Measurements from ENCODE around the gene TM2D1. TPM values are rescaled to one million over a fixed set of nuclear protein-coding genes. Genes with fewer than 3 reads are reported as not detected.
"Not testable (repeated sequence)": the region's sequence is repeated elsewhere in the genome, so short reads cannot be mapped to it uniquely, and the experiment has no call there.

TM2D1 gene
- 51.3 TPM for total RNA-seq

DNA sequence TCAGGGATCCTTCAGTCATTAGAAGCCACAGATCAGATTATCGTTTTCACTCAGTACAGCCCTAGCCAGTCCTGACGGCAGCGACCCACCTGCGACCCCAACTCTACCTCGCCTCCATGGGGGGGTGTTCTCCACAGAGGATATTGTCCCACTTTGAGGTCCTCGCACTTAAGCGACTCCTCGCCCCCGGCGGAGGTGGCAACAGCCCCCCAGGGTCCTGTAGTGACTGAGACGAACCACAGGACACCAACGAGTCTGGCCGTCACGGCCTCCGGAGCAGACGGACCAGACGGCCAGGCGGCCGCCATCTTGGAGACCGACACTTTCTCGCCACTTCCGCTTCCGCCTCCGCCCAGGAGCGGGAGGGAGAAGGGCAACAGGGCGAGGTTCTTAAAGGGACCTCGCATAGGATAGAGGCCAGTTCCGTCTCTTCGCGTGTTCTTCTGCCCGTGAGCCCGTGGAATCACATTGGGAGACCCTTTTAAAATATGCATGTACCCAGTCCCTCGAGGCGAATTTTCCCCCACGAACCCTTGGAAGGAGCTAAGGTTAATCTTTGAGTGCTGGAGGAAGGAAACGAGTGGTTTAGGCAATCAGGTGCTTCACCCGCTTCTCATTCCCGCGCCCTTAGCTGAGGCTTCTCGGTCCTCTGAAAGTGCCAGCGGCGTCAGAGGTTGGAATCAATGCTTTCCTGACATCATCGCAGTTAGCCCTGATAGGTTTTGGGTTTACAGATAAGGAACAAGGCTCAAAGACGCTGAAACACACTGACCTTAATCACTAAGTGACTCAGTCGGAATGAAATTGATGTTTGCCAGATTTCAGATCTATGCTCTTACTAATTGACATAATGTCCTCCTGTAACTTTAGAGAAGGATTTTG lies at the start of gene TM2D1:
Gene TM2D1, minus strand, starts transcription at position 329 of the 882 bp plus-strand sequence. Its CDS starts 21 bp downstream, at position 308.
- DNase-seq: peak; percentile 89

DNA sequence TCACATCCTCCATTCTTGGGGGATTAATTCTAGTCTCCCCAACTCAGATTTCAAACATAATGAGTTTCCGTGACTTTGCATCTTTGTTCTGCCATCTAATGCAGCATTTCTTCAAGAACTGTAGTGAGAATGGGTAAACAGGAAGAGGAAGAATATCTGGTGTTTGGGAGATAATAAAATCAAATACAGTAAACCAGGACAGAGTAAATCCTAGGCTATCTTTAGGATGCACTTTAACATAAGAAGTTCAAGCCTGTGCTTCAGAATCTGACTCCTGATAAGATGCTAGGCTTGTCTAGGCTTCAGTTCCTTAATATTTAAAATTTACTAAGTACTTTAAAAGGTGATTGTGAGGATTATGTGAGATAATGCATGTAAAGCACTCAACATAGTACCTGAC lies 45.2 kb upstream of the TM2D1 start:
- no peak for DNase-seq

DNA sequence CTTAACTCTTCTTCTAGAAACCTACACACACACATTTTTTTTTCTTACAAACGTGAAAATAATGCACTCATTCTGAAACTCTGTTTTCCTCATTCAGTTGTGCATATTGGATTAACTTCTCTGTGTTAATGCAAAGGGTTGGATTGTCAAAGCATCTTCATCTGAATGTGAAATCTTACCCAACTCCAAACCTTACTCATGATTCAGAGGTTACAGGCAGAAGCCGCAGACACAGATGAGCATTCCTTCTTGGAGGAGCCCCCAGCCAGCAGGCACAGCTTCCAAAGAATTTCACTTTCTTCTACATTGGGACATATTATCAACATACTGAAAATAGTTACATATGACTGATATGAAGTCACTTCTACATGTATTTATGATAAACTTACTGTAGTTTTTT lies 33.0 kb upstream of the TM2D1 start:
- no peak for DNase-seq

- no peak for DNase-seq
Observed at GRCh38 chr1:61756773-61757172, 31.8 kb upstream of the TM2D1 start.

GRCh38 chr1:61754545-61754944 lies 29.6 kb upstream of the TM2D1 start:
- DNase-seq: no peak

GRCh38 chr1:61753998-61754508 lies 29.1 kb upstream of the TM2D1 start:
- DNase-seq: no peak

- DNase-seq: no peak
Observed at GRCh38 chr1:61752921-61753389, 28.0 kb upstream of the TM2D1 start.

- DNase-seq: no peak
Observed at GRCh38 chr1:61749574-61749973, 24.6 kb upstream of the TM2D1 start.

DNA sequence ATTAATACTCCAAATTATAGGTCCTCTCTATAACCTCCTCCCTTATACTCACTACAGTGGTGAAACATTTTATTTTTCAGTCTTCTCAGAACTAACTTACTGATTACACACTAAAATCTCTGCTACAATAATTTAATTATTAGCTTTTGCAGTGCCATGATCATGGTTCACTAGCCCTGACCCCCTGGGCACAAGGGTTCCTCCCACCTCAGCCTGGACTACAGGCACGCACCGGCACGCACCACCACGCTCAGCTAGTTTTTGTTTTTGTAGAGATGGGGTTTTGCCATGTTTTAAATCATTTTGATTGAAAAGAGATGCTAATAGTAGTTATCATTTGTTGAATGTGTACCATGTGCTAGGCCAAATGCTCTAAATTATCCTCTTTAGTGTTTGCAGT lies 23.6 kb upstream of the TM2D1 start:
- DNase-seq: no peak

- DNase-seq: no peak
Observed at GRCh38 chr1:61746813-61747212, 21.9 kb upstream of the TM2D1 start.

- DNase-seq: no peak
Observed at GRCh38 chr1:61743716-61744580, 19.0 kb upstream of the TM2D1 start.

GRCh38 chr1:61743431-61743705 lies 18.4 kb upstream of the TM2D1 start:
- no peak for DNase-seq

DNA sequence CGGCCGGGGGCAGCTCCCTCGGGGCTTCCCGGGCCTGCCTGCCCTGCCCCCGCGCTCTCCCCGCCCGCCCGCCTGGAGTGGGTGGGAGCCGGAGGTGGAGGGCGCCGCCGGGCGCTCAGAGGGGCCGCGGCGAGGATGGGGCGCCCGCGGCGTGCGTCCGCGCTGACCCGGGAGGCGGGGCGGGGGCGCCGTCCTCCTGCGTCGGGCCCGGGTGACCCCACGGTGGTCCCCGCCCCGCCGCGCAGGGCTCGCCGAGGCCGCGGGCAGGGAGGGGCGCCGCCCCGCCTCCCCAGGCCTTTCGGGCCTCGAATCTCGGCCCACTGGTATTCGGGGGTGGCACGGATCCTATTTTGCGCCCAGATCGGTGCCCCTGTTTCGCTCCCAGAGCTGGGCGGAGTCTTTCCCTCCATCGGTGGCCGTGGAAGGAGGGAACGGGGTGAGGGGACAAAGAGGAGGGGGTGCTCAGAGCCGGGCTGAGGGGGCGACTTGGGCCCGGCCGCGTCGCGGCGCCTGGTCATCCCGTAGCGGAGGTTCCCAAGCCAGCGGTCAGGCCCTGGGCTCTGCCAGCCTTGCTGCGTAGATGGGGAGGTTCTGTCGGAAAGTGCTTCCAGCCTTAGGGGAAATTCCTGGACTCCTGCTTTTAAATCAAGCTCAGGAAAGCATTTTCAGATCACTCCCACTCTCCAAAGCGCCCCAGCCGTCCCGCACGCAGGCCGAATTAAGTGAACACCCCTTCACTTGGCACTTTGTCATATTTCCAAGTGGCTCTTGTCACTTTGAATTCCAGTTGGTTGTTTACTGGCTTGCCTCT lies 17.9 kb upstream of the TM2D1 start:
- peak; percentile 25 for DNase-seq

DNA sequence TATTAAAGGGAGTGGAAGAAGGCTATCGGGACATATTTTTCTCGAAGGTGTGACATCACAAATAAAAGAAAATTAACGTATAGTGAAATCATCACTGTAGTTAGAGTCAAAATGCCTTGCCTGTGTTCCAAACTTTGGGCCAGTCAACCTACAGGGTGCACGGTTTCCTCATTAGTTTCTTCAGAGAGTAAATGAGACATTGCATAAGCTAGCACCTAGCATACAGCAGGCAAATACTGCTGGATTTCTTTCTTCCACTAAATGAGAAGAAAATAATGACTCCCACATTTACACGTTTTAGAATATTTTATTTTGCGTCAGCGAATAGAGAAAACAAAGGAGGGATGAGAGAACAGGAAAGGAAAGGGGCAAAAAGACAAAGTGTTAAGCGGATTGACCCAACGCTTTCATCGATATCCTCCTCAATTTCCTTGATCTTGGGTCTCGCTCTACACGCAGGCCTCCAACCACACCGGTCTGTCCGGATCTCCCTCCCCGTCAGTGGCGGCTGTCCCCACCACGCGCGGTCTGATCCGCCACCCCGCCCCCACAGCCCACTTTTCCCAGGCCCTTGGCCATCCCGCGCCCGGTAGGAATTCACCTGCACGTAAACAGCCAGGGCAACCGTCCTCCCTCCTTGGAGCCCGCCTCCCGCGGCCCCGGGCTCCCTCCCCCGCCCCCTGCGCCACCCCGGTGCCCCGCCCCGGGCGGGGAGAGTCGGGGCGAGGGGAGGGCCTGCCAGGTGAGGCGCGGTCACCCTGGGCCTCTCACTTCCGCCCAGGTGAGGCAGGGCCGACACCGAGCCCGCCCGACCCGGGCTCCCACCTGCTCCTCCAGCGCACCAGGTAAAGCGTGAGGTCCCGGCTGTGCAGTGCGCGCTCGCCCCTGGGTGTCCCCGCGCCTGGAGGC lies 17.0 kb upstream of the TM2D1 start, which contains the start of gene PATJ:
Gene PATJ, plus strand, starts transcription at position 770 of the 909 bp plus-strand sequence. CDS start 20,413 bp downstream, outside the sequence.
- DNase-seq: peak; percentile 18

GRCh38 chr1:61740751-61741700 lies 16.1 kb upstream of the TM2D1 start:
- no peak for DNase-seq

- DNase-seq: no peak
Observed at GRCh38 chr1:61732726-61733125, 7.8 kb upstream of the TM2D1 start.

DNA sequence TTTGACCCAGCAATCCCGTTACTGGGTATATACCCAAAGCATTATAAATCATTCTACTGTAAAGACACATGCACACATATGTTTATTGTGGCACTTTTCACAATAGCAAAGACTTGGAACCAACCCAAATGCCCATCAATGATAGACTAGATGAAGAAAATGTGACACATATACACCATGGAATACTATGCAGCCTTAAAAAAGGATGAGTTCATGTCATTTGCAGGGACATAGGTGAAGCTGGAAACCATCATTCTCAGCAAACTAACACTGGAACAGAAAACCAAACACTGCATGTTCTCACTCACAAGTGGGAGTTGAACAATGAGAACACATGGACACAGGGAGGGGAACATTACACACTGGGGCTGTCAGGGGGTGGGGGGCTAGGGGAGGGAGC lies 5.7 kb upstream of the TM2D1 start:
- not testable (repeated sequence) for DNase-seq

GRCh38 chr1:61727544-61727943 lies 2.6 kb upstream of the TM2D1 start:
- no peak for DNase-seq

GRCh38 chr1:61724506-61724812 lies 482 bp downstream of the TM2D1 start:
- DNase-seq: no peak
